K562 (cell line): ENCODE results near the gene LYPD4. TPM values are rescaled to one million over a fixed set of nuclear protein-coding genes. Genes with fewer than 3 reads are reported as not detected.
A peak's percentile ranks its signal among the peaks of the same experiment; 100 is the strongest.

ENCODE experiments used
- BRF2 ChIP-seq: IDR thresholded peaks from 3 replicates; pipeline ENCODE4 v1.6.1; 2011; ENCODE audit warnings: borderline replicate concordance, mild to moderate bottlenecking; ENCODE audit not compliant: insufficient read length, insufficient read depth
- CREB1 ChIP-seq, 2 experiments: sonication (generic) in 1 of 2; formaldehyde crosslinking in 1 of 2; IDR thresholded peaks; 2 replicates each; pipeline versions ENCODE4 v1.6.1 to v1.8.0; 2012 to 2022; ENCODE audit warnings: inconsistent platforms in 1 of 2, mild to moderate bottlenecking in 1 of 2, missing genetic modification reagents in 1 of 2, moderate library complexity in 1 of 2
- E2F6 ChIP-seq, 2 experiments: IDR thresholded peaks; 2 replicates each; pipeline ENCODE4 v1.6.1; 2011; ENCODE audit warnings: borderline replicate concordance in 1 of 2, control low read depth in 1 of 2, low read depth in 1 of 2, low read length in 1 of 2, mild to moderate bottlenecking in 1 of 2, mixed read lengths in 1 of 2, moderate library complexity in 1 of 2; ENCODE audit not compliant: insufficient read depth in 1 of 2, insufficient read length in 1 of 2, poor library complexity in 1 of 2, severe bottlenecking in 1 of 2; ENCODE audit errors: extremely low read depth in 1 of 2
- RAD51 ChIP-seq: fragments of 450-650 bp; IDR thresholded peaks from 2 replicates; pipeline ENCODE4 v1.7.1; 2016; ENCODE audit warnings: low read depth, mild to moderate bottlenecking, borderline replicate concordance
- SAP30 ChIP-seq: fragments of 200-600 bp; sonication (generic); IDR thresholded peaks from 2 replicates; pipeline ENCODE4 v1.6.1; 2012; ENCODE audit warnings: borderline replicate concordance, low read depth, mild to moderate bottlenecking, moderate library complexity, low read length, control low read depth, inconsistent platforms; ENCODE audit not compliant: insufficient read depth, poor library complexity, severe bottlenecking
- TOE1 ChIP-seq, 2 experiments: fragments of 450-650 bp in 1 of 2; sonication (generic) in 1 of 2; formaldehyde crosslinking in 1 of 2; IDR thresholded peaks; 2 replicates each; pipeline versions ENCODE4 v1.7.1 to v1.8.0; 2016 to 2022; ENCODE audit warnings: borderline replicate concordance in 2 of 2, mild to moderate bottlenecking in 2 of 2, antibody characterized with exemption in 1 of 2, inconsistent platforms in 1 of 2, low read depth in 1 of 2, missing genetic modification reagents in 1 of 2, moderate library complexity in 1 of 2
- XRCC4 ChIP-seq: IDR thresholded peaks from one replicate; pipeline ENCODE4 v1.6.1; 2011; ENCODE audit not compliant: insufficient read depth, insufficient read length; ENCODE audit errors: extremely low read depth
- ZNF76 ChIP-seq: fragments of 250-450 bp; sonication (Bioruptor Pico); IDR thresholded peaks from 2 replicates; pipeline ENCODE4 v1.4.0; 2020; ENCODE audit warnings: mild to moderate bottlenecking, moderate library complexity, borderline replicate concordance
- ZNF785 ChIP-seq: fragments of 250-450 bp; sonication (Bioruptor Pico); IDR thresholded peaks from 2 replicates; pipeline ENCODE4 v1.4.0; 2020; ENCODE audit warnings: mild to moderate bottlenecking
- polyA plus RNA-seq, 8 experiments: library from polyadenylated mRNA; depleted of rRNA in 4 of 8; stranded (reverse) in 5 of 8; unstranded in 3 of 8; fragments of >200 nt; fragmentation: Nextera tagmentation in 2 of 8; fragmentation: Illumina TruSeq in 1 of 8; extraction: Ambion mirVana in 2 of 8; extraction: Trizol in 1 of 8; gene quantifications; 2 replicates each; pipeline versions ENCODE4 v1.2.1 to v1.2.3, GENCODE V29; 2011 to 2014; ENCODE audit warnings: inconsistent platforms in 1 of 8, missing spikeins in 1 of 8
- total RNA-seq, 7 experiments: library from RNA; depleted of rRNA in 6 of 7; stranded (reverse); fragments of >200 nt in 6 of 7; fragmentation: Illumina TruSeq in 2 of 7; extraction: Trizol in 2 of 7; gene quantifications; 2 replicates each; pipeline versions ENCODE4 v1.2.1 to v1.2.3, GENCODE V29; 2011 to 2021; ENCODE audit warnings: low replicate concordance in 1 of 7

The LYPD4 gene
- total and polyA plus RNA-seq, 9 of the 15 experiments (the other 6 are each of a cell fraction or from before 2014, with no cell fraction given), result 0.11 TPM; not detected in 8

GRCh38 chr19:41844601-41845000 is at the start of gene LYPD4 (continued):
- no peak for TF ChIP-seq BRF2
- peak; percentile 83 to 85 for TF ChIP-seq E2F6 (IDR thresholded peaks at IDR 0.05; ENCODE audit: borderline replicate concordance in 1 of 2, extremely low read depth in 1 of 2, insufficient read depth in 1 of 2, insufficient read length in 1 of 2, low read depth in 1 of 2, low read length in 1 of 2, poor library complexity in 1 of 2, severe bottlenecking in 1 of 2)
- no peak for TF ChIP-seq CREB1 (IDR thresholded peaks at IDR 0.05)
- no peak for TF ChIP-seq CREB1 (CRISPR knock-in tag; IDR thresholded peaks at IDR 0.05)
- TF ChIP-seq ZNF785 (CRISPR knock-in tag), result no peak
- no peak for TF ChIP-seq SAP30
- no peak for TF ChIP-seq XRCC4
- TF ChIP-seq TOE1 (IDR thresholded peaks at IDR 0.05; ENCODE audit: borderline replicate concordance), result no peak
- no peak for TF ChIP-seq TOE1 (CRISPR knock-in tag; IDR thresholded peaks at IDR 0.05; ENCODE audit: borderline replicate concordance, low read depth)
- TF ChIP-seq ZNF76 (CRISPR knock-in tag), result no peak
- TF ChIP-seq RAD51, result no peak
